ENCODE results near the gene TRIM65.
A peak's percentile ranks its signal among the peaks of the same experiment; 100 is the strongest.
"Not testable (repeated sequence)": the region's sequence is repeated elsewhere in the genome, so short reads cannot be mapped to it uniquely, and the experiment has no call there.

Gene TRIM65

DNA sequence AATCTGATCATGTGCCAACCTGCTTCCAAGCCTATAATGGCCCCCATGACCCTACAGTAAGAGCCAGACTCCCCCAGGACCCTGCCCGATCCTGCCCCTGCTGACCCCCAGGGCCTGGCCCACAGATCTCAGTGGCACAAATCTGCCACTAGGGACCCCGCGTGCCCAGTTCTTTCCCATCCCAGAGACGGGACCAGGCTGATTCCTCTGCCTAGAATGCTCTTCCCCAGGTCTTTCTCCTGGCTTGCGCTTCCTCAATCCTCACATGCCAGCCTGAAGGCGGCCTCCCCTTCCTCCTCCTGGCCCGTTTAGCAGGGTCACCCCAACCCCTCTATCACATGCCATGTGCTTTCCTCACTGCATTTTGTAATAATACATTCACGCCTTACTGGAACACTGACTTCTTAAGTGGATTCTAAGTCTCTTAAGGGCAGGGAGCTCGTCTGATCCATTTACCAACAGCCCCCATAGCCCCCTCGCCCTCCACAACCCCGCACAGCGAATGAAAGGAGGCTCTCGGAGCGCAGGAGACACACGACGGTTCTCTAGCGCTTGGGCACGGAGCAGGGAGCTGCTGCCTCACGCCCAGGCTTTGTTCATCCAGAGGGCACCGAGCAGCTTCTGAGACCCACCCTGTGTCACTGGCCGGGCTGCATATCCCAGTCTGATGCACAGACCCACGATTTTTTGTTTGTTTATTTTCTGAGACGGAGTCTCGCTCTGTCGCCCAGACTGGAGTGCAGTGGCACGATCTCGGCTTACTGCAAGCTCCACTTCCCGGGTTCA lies 1.2 kb downstream of the TRIM65 start:
- peak; percentile 71 for DNase-seq

GRCh38 chr17:75894049-75894733 lies 2.6 kb downstream of the TRIM65 start:
- DNase-seq = no peak

DNA sequence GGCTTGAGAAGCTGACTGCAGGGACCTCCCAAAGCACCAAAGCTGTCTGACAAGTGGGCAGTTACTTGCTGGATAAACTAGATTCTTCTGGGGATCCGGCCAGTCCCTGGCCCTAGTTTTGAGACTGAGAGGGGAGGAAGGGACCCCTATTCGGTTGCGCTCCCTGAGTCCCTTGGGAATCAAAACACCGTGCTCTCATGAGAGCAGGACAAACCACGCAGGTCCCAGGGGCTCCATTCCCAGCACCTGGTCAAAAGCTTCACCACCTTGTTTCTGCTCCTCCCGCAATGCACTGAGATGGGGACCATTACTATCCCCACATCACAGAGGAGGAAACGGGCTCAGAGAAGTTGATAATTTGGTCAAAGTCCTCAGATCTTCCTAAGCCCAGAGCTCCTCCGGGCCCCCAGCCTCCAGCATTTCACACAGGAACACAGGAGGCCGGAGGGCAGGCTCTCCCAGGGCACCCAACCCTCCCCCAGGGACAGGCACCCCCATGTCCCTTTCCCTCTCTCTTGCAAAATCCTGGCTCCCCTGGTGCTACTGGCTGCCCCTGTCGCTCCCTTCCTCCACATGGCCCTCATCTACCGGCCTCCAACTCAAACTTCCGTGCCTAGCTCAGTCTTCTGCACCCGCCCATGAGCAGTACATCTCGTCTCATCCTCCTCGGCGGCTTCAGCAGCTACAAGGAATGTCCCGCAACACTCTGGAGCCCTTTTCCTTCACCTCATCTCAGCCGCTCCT lies 3.3 kb downstream of the TRIM65 start:
- no peak for DNase-seq

DNA sequence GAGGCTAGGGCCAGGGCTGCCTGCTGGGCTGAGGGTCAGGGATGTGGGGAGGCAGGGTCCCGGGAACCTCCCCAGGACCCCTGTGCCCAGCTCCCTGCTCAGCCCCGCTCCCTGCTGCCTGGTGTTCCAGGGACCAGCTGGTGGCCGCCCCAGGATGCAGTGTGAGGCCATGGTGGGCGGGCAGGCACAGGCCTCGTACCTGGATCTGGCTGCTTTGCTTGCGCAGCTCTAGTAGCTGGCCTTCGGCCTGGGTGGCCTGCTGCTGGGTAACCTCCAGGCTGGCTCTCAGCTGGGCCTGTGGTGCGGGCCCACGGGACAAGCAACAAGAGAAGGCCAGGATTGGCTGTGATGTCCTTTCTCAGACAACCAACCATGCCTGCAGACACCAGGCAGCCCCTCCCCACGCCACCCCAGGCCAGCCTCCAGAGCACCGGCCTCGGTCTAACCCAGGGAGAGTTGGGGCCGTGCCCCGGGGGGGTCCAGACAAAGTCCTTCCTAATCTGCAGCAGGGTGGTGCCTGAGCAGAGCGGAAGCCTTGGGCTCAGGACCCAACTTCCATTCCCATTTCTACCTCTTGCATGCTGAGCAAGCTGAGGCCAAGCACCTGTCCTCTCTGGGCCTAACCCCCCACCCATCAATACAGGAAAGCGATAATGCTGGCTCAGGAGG lies 4.1 kb downstream of the TRIM65 start:
- DNase-seq = no peak

- no peak for DNase-seq
Observed at GRCh38 chr17:75891605-75892555, 4.9 kb downstream of the TRIM65 start.

DNA sequence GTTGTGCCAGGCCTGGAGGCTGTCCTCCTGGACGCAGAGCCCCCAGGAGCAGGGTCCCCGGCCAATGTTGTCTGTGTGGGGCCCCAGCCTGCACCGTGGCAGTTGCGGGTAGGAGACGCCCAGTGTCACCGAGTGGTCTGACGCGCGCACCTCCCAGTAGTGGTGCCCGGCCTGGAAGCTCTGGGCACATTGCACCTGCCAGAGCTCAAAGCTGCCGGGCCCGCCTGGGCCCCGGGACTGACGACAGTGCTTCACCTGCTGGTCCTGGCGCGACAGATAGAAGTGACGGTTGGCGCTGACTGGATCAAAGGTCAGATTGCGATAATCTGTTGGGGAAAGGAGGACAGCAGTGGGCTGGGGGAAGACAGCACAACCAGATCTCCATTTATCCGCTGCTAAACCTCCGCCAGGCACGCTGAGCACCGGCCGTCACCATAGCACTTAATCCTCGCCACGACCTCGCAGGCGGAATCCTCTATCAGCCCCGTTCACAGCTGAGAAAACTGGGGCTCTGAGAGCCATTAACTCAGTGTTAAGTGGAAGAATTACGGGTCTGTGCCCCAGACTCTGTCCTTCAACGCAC lies 5.6 kb downstream of the TRIM65 start:
- no peak for DNase-seq

- no peak for DNase-seq
Observed at GRCh38 chr17:75889454-75889853, 7.3 kb downstream of the TRIM65 start.

GRCh38 chr17:75888484-75888883 lies 8.3 kb downstream of the TRIM65 start:
- DNase-seq = no peak

GRCh38 chr17:75885860-75886259 lies 10.9 kb downstream of the TRIM65 start:
- DNase-seq = not testable (repeated sequence)

GRCh38 chr17:75885431-75885830 lies 11.3 kb downstream of the TRIM65 start:
- no peak for DNase-seq

DNA sequence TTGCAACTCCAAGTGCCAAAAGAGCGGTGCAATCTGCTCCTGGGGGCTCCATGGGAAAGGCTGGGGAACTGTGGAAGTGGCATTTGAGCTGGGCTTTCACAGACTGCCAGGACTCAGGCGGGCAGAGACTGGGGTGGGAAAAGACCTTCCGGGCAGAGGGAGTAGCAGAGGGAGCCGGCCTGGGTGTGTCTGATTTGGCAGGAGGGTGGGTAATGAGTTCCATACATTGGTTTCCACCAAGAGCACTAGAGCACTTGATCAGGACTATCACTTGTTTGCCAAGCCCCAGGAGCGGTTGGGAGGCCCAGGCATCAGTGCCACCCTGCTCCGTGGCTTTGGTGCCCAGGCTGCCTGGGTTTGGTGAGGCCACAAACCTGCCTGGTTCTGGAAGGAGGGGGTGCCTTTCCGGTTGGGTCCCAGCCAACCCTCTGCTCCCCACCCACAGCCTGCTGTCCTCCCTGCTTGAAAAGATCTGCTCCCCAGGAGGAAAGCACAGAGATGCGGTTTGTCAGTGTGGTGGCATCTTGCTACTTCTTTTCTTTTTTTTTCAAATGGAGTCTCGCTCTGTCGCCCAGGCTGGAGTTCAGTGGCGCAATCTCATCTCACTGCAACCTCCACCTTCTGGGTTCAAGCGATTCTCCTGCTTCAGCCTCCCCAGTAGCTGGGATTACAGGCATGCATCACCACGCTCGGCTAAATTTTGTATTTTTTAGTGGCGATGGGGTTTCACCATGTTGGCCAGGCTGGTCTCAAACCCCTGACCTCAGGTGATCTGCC lies 14.9 kb downstream of the TRIM65 start:
- DNase-seq = no peak

- no peak for DNase-seq
Observed at GRCh38 chr17:75880266-75880665, 16.5 kb downstream of the TRIM65 start.

DNA sequence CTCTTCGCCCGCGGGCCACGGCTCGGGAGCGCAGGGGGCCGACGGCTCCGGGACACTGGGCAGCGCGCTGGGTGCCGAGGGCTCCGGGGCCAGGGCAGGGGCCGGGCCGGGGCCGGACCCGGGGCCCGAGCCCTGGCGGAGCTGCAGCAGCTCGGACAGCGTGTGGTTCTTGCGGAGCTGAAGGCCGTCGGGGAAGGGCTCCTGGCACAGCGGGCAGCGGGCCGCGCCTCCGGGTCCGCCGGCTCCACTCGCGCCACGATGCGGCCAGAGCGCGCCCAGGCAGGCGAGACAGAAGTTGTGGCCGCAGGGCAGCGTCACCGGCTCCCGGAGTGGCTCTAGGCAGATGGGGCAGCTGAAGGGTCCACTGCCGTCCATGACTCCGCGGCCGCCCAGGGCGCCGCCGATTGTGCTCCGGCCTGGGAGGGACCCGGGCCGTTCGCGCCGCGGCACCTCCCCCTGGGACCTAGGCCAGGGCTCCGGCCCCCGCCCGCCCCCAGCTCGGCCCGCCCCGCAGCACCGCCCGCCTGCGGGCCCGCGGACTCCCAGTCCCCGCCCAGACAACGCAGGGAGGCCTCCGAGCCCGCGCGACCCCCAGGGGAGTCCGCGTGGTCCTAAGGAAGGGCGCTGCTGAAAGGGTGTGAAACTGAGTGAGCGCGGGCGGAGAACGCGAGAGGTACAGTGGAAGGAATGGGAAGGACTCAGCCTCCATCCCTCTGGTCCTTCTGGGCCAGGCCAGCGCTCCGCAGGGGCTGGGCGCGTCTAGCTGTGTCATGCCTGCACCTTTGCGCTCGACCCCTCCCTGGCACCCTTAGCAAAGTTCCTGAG lies 18.4 kb downstream of the TRIM65 start, which contains the start of gene TRIM47:
TRIM47 (minus strand) TSS at position 408 of the 825 bp plus-strand sequence; CDS start at position 375, 33 bp downstream.
- DNase-seq = peak; percentile 71

DNA sequence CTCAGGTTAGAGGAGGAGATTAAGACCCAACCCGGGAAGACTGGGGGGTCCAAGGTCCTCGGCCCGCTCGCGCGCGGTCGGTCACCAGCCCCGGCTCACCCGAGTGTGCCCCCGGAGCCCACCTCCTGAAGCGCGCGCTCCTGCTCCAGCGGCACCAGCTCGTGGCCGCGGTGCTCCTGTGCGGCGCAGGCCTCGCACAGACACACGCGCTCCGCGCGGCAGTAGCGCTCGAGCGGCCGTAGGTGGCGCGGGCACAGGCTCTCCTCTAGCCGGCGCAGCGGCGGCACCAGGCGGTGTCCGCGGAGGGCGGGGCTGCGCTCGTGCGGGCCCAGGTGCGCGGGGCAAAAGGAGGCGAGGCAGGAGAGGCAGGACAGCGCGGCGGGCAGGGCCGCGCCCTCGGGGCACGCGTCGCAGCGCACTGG lies 19.0 kb downstream of the TRIM65 start:
- DNase-seq = peak; percentile 87

- peak; percentile 80 for DNase-seq
Observed at GRCh38 chr17:75876938-75877751, 19.6 kb downstream of the TRIM65 start.

DNA sequence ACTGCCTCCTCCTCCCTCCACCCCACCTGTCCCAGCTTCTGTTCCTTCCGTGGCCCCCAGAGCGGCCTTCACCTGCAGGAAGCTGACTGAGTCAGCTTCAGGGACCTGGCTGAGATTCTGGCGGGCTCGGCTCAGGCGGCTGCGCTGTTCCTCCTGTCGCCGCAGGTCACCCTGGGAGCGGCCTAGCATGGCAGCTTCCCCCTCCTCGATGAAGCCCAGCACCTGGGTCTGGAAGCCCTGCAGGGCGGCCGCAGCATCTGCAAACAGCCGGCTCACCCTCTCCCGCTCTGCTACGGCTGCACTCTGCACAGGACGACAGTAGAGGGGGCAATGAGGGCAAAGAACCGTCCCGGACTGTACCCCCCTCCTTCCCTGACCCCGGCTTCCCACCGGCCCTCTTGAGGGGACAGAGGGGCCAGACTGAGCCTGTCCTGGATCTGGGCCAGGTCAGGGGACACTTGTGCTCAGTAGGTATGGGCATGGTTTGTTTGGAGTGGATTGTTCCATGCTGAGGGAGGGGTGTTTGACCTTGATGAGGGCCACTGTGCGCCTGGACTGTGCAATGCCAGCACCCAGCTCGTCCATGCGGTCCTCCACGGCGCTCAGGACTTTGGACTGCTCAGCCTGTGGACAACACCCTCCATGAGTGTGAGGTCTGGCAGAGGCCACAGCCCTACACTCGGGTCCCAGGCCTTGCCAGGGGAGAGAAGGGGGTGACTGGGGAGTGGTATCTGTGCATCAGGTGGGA lies 20.4 kb downstream of the TRIM65 start:
- DNase-seq = peak; percentile 85

DNA sequence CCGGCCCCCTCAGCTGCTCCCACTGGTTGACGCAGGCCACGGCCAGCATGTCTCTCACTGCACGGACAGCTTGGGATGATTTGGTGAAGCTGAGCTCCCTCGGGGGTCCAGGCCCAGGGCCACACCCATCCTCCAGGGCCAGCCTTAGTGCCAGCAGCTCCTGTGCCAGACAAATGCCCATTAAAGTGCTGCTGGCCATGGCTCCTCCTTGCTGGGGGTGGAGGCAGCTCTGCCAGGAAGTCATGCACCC lies 20.9 kb downstream of the TRIM65 start:
- DNase-seq = no peak
